CD4-positive, alpha-beta T cell treated with Interleukin-4 for 4 hours (primary cell): ENCODE data around the gene MAP3K20.
"Not testable (repeated sequence)": the region's sequence is repeated elsewhere in the genome, so short reads cannot be mapped to it uniquely, and the experiment has no call there.

ENCODE experiments used
- DNase-seq: peaks from one replicate; pipeline ENCODE4 v3.0.0-alpha.2; 2020

MAP3K20 gene

DNA sequence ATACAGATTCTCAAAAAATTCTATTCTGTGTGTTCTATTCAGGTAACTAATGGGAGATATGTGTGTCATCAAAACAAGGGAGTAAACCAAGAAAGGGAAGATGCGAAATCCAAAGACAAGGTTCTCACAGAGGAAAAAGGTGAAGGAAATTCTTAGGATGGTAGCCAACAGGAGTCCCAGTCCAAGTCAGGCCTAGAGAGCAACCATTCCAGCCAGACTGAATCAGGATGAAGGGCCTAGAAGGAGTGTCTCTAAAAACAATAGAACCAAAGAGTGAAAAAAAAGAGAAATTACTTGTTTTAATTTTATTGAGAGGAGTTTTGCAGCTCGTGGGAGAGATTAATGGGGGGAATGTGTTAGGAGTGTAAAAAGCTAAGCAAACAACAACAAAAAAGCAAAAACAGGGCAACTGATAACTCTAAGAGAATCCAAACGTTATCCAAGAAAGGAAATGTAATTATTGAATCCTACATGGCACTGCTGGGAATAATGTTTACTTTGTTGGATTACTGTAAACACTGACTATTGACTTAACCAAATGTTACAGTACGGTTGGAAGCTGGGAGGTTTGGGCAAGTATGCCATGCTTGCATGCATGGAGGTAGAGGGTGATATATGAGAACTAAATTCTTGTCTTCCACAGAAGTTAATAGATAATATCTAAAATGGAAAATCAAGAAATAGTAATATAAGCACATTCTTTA is 12.3 kb downstream of the MAP3K20 start:
- DNase-seq = no peak

DNA sequence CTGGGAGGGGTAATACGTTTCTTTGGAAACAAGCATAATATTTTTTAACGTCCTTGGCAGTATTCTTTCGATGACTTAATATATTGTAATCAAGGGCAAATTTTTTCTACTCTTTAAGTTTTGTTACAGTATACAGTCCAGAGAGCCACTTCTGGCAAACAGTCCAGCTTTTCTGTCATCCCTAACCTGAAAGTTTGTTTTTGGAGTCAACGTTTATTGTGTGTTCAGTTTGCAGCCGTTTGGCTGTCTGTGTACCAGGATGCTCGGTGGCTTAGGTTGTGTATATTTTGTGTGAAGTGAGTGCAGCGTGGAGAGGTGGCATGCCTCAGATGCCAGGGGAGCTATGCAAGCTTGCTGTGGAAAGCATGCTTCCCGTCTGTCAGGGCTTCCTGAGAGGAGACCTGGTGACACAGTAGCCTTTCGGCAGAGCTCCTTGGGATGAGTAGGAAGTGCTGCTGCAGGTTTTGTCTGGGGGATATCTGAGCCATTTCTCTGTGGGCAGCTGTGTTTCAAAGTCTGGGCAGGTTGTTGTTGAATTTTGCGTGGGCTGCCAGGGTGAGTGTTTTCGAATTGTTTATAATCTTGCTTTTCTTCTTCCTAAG is 14.7 kb downstream of the MAP3K20 start:
- no peak for DNase-seq

DNA sequence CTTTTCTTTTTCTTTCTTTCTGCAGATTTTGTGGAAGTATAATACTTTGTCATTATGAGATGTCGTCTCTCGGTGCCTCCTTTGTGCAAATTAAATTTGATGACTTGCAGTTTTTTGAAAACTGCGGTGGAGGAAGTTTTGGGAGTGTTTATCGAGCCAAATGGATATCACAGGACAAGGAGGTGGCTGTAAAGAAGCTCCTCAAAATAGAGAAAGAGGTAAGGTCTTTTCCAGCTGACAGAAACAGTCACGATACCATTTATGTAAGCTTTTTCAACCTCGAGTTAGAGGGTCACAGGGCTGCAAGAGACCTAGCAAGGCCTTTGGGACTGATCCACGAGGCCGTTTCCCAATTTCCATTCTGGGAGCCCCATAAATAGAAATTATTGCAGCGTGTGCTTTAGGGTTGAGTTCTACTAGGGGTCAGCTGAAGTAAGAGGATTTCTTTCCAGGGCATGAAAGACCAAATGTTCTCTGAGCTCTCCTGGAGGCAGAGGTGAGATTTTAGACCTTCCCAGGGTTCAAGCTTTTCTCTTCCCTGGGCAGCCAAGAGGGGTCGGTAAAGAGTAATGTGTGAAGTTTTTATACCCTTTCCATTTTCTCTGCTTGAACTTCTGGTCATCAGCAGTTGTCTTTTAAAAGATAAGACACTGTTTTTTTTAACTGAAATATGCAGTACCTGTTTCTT is 15.5 kb downstream of the MAP3K20 start:
- no peak for DNase-seq

DNA sequence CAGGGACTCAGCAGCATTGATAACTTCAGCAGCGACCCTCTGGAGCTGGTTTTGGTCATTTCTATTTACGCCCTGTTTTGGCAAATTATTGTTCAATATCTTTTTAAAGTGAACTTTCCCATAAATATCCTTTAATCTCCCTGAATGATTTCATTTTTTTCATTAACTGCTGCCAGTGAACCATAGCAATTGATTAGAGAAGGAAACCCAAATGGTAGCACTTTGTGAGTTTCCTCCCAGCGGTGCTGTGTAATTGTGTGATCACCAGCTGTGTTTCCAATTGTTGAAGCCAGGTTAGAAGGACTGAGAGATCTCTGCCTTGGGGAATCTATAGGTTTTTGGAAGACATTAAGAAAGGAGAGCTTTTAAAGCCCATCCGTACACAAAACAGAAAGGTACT is 16.3 kb downstream of the MAP3K20 start:
- DNase-seq = no peak

DNA sequence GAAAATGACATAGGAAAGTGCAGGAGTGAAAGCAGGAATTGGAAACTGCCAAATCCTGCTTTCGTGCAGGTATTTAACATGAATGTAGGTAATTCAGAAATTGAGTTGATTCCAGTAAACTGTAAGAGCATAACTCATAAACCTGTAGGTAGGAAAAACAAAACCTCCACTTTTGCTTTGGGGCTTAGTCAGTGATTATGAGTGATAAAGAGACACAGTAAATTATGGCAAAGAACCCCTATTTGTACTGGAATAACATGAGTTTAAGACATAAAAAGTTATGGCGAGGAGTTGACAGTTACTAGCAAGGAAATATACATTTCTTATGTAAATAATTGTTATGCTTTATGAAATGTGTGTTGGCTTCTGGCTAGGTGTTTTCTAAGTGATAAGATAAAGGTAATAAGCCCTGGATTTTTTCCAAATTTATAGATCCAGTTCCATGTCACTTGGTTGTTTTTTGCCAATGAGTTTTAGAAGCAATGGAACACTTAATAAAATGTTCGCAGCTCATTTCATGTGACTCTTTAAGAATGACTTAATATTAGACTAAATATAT is 17.3 kb downstream of the MAP3K20 start:
- DNase-seq = no peak

DNA sequence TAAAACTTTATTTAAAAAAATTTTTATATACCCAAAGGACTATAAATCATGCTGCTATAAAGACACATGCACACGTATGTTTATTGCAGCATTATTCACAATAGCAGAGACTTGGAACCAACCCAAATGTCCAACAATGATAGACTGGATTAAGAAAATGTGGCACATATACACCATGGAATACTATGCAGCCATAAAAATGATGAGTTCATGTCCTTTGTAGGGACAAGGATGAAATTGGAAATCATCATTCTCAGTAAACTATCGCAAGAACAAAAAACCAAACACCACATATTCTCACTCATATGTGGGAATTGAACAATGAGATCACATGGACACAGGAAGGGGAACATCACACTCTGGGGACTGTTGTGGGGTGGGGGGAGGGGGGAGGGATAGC is 18.0 kb downstream of the MAP3K20 start:
- not testable (repeated sequence) for DNase-seq

DNA sequence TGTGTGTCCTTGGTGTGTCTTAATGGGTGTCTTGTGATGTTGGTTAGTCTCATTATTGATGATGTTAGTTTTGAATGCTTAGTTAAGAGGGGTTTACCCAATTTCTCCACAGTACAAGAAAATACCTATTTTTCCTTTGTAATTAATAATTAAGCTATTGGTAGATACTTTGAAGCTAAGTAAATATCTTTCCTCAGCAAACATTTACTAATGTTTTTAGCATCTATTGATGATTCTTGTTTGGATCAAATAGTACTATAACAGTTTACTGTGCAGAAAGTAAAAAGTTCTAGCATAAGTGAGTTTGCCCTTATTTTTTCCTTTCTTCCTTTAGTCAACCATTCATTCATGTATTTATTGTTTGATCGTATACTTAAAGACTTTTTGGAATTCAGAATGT is 19.1 kb downstream of the MAP3K20 start:
- DNase-seq = no peak

DNA sequence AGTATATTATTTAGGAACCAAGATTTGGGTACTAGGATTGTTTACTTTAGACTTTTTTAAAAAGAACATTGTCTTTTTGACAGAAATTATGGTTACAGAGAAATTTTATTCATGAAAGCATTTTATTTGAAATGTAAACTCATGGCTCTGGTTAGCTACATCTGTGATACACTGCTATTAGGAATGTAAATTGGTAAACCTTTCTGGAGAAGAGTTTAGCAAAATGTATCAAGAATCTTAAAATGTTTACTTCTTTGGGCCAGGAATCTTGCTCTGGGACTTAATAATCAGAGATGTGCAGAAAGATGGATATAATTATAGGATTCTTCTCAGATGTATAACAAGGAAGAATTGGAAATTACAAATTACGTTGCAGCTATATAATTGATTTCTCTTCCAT is 19.7 kb downstream of the MAP3K20 start:
- no peak for DNase-seq

DNA sequence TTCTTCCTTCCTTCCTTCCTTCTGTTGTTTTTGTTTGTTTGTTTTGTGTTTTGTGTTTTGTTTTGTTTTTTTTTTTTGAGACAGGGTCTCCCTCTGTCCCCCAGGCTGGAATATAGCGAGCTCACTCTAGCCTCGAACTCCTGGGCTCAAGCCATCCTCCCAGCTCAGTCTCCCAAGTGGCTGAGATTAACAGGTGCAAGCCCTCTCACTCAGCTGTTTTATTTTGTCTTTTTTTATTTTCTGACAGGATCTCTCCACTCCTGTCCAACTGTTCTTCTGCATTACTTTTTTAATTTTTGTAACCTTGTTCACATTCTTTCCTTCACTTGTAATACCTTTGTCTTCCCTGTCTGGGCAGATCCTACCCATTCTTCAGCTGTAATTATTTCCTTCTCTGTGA is 23.6 kb downstream of the MAP3K20 start:
- no peak for DNase-seq

DNA sequence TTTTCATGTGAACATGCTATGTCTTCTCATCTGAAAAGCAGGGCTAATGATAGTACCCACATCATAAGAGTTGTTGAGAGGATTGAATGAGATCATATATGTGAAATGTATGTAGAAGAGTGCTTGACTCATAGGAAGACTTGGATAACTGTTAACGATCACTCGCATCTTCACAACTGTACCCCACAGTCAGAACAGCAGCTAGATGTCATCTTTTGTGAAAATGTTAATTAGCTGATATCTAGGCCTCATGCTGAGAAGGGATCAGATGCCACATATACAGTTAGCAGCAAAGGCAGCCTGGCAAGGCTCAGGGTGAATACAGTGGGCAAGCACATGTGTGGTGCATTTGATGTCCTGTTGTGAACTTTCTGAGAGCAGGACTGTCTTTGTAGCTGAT is 24.2 kb downstream of the MAP3K20 start:
- DNase-seq = no peak

DNA sequence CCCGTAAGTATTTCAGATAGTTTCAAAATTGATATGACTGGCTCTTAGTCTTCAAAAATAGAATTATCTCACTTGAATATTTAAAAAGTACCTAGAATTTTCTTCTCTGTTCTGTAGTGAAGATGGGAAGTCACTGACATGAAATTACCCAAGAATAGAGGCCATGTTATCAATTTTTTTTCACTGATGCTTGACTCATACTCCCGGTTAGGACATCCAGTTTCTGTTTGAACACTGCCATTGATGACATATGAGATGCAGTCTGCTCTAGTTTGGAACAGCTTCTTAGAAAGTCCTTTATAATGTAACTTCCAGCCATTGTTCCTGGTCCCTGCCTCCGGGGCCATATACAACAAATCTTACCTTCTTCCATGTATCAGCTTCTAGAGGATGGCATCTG is 26.0 kb downstream of the MAP3K20 start:
- no peak for DNase-seq

DNA sequence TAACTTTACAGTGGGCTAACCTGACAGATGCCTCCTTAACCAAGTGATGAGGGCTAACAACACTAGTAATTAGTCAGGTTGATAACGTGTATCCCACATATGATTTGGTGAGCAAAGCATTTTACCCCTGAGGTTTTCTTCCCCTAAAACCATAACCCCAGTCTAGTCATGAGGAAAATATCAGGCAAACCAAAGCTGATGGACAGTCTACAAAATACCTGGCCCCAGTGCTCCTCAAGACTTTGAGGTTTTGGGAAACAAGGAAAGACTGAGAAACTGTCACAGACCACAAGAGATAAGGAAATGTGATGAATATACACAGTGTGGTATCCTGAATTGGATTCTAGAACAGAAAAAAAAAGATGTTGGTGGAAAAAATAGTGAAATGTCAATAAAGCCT is 28.5 kb downstream of the MAP3K20 start:
- no peak for DNase-seq

DNA sequence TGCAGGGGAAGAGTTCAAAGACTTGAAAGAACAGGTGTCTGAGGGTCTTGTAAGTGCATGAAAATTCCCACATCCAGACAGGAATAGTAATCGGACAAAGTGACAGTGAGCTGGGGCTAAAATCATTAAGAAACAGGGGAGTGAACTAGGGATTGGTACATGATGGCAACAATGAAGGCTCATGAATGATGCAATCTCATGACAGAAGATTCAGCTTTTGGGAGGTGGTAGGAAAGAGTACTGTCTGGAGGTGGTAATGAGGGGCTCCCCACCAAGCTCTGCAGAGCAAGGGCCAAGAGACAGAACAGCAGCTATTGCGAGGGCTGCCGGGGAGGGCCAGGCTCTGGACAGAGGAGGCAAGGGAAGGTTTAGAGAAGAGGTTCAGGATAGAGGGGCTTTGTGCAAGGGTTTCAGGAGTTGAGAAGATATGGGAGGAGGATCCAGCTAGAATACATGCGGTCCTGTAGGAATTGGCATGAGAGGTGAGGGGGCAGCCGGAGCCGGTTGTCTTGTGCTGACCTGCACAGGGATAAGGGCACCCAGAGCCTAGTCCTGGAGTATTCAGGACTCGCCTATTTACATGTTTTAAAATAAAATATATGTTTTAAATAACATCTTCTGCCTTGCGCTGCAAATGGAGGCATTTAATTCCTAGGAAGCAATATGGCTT is 31.4 kb downstream of the MAP3K20 start:
- DNase-seq = no peak

DNA sequence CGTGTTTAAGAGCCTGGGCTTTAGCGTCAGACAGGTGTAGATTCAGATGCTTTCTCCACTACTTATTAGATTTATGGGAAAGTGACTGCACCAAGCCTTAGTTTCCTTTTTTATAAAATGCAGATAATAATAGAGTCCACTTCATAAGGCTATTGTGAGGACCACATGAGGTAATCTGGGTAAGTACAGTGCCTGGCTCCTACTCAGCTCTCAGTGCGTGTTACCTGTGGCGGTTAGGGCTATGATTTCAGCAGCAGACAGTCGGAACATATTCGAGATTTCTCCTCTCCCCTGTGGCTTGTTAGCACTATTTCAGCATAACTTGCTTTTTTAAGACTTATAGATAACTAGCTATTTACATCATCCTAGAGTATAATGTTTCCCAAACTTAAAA is 32.0 kb downstream of the MAP3K20 start:
- DNase-seq = no peak

DNA sequence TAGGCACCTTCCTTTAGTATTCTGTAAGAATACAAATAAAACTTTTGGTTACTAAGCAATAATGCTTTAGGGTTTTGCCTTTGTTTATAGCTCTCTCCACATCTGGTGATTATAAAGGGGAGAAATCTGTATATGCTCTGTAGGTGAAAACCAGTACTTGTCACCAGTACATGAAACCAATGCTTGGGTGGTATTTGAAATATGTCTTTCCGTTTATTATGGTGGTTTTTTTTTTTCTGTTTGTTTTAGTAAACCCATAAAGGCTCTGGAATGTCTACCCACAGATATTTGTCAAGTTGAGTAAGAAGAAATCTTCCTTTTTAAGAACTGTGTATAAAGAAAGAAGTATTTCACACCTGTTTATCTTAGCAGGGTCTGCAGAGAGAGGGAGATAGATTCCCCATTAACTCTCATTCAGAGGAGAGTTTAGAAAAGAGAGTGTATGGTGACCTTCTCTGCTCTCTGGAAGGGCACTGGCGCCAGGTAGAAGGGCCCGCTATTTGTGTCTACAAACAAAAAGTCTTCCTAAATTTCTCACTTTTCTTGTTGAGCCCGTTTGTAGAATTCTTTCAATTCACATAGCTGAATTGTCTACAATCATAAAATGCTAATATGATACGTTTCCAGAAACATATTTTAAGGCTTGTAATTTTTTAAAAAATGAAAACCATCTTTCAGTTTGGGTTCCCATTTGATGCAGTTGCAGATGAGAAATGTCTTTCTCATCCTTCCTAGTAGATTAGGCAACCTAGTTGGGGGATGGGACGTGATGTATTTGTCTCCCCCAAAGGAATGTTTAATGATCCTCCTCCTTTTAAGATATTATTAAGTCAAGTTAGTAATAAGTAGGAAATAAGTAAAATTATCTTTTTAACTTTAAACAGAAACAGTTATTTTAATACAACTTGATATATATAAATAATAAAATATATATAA is 33.9 kb downstream of the MAP3K20 start:
- DNase-seq = no peak

DNA sequence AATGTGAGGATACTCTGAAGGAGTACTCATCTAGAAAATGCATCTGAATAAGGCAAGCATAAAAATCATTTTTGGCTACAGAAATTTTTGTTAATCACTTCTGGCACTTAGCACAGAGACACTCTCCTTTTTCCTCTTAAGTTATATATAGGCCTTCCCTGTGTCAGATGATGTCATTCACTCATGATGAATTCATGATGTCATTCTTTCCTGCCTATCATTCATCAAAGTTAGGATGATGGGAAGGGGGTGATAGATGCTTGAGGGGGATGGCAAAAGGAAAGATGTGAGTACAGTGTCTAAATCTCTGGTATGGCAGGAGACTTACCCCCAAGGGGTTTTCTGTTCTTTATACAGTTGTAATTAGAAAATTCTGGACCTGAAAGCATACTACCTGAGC is 42.0 kb downstream of the MAP3K20 start:
- no peak for DNase-seq

DNA sequence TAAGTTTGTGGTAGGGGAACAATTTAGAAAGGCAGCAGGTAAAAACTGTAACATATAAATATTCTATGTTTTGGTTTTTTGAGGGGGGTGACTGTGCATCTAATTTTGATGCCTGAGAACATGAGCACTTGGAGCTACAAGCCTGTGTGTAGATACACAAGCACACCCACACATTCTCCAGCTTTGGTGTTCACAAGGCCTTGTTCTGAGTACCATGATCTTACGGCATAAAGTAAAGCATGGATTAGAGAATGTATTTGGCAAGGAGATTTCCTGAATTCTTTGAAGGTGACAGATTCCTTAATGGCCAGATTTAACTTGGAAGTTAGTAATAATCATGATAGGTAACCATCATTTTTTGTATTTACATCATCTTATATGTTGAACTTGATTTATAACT is 42.7 kb downstream of the MAP3K20 start:
- DNase-seq = no peak

DNA sequence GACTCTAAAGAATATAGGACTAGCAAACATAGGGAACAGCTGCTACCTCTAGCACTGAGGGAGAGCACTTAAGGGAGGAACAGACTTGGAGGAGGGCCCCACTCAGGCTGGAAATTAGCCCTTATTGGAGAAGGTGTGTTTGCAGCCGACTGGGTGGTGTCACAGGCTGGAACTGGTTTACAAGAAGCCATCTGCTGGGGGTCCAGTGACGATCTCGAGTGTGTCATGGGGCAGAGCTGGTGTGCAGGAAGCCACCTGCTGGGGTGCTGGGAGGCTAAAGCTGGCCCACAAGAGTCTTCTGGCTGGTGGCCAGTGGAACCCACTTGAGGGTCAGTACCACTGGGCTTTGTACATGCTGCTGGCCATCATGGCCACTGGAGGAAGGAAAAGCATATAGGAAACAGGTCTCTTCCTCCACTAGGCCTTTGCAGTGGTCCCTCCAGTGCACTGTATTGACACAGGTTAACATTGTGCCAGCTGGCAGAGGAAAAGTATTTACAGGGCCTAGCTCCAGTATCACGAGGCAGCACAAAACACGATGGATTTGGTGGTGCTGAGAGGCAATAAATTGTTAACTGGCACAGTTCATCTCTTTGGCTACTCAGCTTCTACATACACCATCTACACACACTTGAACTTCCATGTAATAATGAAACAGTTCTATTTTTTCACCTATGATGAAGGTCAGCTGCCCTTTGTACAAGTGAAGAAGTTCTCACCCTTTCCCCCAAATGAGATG is 43.6 kb downstream of the MAP3K20 start:
- no peak for DNase-seq

DNA sequence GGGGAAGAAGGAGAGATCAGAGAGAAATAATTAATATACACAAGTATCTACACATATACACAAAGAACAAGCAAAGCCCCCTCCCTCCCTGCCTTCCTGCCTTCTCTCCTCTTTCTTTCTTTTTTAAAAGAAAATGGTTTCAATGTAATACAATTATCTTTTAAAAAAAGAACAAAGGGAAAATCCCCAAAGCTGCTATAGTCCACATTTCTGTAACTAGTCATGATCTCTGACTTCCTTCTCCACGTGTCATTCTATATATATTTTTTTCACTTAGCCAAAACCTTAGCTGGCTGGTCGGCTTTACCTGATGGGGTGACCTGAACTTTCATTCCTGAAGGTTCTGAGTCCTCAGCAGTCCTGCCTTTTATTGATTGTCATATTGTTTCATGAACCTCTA is 44.3 kb downstream of the MAP3K20 start:
- DNase-seq = no peak

DNA sequence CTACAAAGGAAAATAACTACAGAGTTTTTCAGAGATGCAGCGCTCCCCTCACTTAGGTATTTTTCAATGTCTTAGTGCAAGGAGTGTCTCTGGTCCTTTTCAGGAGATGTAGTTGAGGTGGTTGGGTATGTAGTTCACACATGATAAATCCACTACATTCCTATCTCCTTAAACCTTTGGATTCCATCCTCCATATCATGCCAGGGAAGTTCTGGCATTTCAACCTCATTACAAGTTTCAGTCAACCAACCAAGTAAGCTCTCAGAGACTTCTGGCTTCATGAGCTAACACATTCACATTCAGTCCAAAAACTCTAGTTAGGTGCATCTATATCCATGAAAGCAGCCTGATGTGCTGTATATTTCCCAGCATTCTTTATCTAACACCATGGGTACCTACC is 47.3 kb downstream of the MAP3K20 start:
- DNase-seq = no peak

DNA sequence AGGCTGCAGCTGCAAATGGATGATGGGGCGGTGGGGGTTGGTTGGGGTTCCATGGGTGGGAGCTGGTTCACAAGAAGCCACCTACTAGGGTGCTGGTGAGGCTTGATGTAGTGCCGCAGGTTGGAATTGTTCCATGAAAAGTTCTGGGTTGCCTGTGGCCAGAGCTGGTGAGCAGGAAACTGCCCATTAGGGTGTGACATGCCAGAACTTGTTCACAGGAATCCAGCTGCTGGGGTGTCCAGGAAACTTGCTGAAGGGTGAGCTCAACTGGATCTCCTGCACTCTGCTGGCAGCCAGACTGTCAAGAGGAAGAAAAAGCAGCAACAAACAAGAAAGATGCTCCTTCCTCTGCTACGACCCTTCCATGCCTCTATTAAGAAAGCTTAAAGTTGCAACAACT is 48.8 kb downstream of the MAP3K20 start:
- DNase-seq = no peak

DNA sequence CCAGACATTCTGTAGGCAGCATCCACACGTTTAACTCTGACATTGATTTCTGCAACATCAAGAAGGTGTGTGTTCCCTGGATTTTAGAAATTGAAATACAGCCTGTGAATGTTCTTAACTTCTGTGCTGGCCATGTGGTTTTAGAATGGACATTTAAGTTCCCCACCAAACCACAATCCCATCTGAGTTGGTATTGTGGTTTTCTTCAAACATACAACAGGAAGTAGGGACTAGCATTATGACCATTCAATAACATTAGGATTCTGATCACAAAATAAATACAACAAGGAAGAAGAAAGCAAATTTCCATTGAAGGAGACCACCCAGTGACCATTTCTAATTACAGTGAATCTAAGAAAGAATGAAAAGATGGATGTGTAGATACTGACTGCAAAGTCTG is 51.2 kb downstream of the MAP3K20 start:
- no peak for DNase-seq
